CD4-positive, alpha-beta T cell treated with Interleukin-17A for 4 hours (primary cell): ENCODE measurements around the gene FCRLB.
"Not testable (repeated sequence)": the region's sequence is repeated elsewhere in the genome, so short reads cannot be mapped to it uniquely, and the experiment has no call there.

Source experiments
- DNase-seq: peaks from one replicate; pipeline ENCODE4 v3.0.0-alpha.2; 2020; ENCODE audit warnings: mixed read lengths

FCRLB gene

DNA sequence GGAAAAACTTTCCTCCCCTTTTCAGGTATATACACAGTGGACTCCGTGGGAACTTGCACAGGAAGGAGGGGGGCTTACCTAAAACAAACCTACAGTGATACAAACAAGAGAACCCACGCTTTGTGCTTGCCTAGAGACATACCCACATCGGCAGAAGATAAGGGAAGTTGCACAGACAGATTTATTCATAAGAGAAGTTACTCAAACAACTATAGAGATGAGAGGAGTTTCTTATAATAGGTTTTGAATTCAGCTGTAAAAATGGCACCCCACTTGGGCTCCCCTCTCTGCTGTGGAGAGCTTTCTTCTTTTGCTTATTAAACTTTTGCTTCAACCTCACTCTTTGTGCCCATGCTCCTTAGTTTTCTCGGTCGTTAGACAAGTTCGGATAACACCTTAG lies 26.5 kb downstream of the FCRLB start:
- DNase-seq = no peak

DNA sequence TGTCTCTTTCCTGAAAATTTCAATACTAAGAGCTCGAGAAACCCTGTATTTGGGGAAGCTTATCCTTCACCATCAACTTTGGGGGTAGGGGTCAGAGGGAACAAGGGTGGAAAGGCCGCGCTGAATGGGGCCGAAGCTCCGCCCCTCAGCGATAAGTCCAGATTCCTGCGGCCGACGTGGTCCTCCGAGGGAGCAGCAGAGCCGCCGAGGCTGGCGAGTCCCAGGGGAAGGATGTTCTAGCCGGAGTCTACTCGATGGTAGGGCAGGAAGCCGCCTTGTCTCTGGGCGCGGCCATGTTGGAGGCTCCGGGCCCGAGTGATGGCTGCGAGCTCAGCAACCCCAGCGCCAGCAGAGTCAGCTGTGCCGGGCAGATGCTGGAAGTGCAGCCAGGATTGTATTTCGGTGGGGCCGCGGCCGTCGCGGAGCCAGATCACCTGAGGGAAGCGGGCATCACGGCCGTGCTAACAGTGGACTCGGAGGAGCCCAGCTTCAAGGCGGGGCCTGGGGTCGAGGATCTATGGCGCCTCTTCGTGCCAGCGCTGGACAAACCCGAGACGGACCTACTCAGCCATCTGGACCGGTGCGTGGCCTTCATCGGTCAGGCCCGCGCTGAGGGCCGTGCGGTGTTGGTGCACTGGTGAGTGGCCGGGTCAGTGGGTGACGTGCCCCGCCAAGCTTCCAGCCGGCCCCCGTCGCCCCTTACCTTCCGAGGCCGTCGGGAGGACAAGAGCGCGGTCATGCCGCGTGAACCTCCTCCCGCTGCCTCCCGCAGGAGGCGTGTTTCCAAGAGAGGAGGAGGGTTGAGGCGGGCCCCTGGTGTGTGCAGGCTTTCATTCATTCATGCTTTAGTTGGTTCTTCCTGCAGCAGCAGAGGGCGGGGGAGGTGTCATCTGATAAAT lies 28.4 kb downstream of the FCRLB start, which contains the start of gene DUSP12:
Gene DUSP12 (plus strand): TSS at position 278 of the 899 bp plus-strand sequence. CDS start 16 bp downstream, at position 294.
- peak; percentile 88 for DNase-seq

DNA sequence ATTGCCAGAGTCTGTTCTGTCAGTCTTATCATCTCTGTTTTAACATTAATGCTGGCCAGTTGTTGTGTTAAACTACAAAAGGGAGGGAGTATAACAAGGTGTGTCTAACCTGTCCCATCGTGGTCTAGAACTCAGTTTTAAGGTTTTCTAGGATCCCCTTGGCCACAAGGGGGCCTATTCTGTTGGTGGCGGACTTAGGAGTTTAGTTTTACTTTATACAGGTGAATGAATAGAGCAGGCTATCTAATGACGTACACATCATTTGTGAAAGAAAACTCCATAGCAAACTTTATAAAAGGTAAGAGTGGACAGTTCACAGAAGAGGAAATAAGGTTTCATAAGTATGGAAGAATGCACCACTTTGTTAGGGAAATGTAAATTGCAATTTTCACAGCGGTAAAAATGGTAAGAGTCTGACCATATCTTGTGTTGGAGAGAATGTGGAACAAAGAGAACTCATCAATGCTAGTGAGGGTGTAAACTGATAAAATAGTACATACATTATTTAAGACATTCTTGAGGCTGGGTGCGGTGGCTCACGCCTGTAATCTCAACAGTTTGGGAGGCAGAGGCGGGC lies 42.3 kb downstream of the FCRLB start:
- DNase-seq = peak; percentile 64

DNA sequence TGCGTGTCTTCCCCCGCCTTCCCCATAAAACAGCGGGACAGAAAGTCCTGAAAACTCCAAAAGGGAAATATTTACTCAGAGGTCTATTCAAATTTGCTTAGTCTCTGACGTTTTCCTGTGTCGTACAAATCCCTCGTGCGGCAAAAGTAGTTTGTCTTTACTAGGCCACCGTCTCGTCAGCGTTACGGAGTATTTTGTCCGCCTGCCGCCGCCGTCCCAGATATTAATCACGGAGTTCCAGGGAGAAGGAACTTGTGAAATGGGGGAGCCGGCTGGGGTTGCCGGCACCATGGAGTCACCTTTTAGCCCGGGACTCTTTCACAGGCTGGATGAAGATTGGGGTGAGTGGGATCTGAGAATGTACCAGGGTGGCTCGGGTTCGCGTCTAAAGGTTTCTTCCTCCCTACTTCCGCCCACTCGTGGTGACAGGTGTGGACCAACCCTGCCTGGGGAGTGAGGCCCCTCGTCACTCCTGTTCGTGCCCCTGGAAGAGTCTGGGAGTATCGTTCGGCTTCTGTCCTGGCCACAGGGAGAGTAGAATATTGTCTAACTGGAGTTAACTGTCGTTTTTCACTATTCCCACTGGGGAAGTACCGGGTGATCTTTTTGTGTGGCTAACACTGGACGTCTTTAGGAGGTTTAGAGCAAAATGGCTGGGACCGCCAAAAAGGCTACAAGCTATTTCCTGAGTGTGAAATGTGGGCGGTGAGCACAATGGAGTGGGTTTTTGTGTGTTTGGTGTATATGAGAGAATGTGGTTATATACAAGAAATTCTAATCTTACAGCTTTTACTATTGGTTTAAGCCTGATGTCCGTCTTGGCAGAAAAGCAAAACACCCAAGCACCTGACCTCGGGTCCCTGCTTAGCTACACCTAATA lies 45.0 kb downstream of the FCRLB start, which contains the start of gene ATF6:
Gene ATF6 (plus strand): TSS at position 219 of the 880 bp plus-strand sequence. CDS start 41 bp downstream, at position 260.
- peak; percentile 78 for DNase-seq

DNA sequence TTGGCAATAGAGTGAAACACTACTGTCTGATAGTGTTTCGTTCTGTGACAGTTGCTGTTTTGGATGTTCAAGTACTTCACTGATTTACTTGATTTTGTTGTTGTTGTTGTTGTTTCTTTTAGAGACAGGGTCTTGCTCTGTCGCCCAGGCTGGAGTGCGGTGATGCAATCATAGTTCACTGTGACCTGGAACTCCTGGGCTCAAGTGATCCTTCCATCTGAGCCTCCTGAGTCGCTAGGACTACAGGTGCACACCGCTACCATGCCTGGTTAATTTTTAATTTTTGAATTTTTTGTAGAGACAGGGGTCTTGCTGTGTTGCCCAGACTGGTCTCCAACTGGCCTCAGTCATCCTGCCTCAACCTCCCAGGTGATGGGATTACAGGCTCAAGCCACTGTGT lies 47.1 kb downstream of the FCRLB start:
- no peak for DNase-seq

DNA sequence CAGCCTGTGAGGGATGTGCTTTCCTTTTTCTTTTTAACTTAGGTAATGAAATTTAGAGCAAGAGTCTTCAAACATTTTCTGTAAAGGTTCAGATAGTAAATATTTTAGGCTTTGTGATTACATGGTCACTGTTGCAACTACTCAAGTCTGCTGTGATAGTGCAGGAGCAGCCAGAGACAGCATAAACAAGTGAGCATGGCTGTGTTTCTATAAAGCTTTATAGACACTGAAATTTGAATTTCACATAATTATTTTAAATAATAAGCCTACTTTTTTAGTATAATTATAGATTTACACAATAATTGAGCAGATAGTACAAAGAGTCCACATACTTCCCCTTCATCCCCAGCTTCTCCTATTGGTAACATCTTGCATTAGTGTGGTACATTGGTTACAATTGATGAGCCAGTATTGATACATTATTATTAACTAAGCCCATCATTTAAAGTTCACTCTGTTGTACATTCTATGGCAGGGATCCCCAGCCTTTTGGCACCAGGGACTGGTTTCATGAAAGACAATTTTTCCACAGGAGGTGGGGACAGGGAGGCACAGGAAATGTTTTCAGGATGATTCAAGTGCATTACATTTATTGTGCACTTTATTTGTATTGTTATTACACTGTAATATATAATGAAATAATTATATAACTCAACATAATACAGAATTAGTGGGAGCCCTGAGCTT lies 47.8 kb downstream of the FCRLB start:
- DNase-seq = no peak

DNA sequence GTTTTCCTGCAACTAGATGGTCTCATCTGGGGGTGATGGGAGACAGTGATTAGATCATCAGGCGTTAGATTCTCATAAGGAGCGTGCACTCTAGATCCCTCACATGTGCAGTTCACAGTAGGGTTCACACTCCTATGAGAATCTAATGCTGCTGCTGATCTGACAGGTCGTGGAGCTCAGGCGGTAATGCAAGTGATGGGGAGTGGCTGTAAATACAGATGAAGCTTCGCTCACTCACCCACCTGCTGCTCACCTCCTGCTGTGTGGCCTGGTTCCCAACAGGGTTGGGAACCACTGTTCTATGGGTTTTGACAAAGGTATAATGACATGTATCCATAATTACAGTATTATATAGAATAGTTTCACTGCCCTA lies 48.3 kb downstream of the FCRLB start:
- DNase-seq = not testable (repeated sequence)

DNA sequence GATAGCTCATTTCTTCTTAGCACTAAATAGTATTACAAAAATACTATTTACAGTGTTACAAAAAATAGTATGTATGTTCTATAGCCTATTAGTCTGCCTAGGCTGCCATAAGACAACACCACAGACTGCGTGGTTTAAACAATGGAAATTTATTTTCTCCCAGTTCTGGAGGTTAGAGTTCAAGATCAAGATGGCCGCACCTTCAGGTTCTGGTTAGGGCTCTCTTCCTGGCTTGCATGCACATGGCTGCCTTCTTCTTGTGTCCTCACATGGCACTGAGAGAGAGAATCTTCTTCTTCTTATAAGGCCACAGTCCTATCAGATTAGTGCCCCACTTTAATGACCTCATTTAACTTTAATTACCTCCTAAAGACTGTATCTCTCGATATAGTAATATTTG lies 48.9 kb downstream of the FCRLB start:
- no peak for DNase-seq

DNA sequence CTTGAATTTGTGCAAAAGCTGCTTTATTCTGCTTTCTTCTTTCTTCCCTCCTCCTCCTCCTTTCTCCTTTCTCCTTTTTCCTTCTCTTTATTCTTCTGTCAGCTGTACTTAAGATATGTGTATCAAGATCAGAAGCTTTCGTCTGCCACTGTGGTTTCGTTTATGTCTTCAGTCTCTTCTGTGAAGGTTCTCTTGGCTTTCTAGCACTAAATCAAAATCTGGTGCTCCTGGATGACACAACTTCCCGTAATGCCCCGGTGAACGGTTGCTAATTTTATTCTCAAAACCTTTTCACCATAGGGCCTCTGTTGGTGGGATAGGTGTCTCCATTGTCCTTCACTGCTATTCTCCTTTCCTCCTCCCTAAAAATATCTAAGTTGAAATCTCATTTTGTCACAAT lies 49.8 kb downstream of the FCRLB start:
- peak; percentile 14 for DNase-seq

DNA sequence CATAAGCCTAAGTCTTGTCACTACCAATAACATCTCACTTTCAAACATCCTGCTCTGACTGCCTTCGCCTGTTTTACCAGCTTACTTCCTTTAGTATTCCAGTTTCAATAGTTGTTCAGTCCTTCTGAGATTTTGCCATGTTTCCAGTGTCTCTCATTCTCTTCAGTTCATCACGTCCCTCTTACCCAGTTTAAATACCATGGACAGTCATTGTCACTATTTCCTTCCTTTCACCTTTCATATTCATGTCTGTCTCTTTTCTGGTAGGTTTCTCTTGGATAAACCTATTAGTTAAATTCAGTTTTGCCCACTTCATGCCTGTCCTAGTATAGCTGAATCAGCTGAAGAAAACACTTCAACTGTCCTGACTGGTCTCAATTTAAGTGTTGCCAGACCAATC lies 50.6 kb downstream of the FCRLB start:
- DNase-seq = no peak

DNA sequence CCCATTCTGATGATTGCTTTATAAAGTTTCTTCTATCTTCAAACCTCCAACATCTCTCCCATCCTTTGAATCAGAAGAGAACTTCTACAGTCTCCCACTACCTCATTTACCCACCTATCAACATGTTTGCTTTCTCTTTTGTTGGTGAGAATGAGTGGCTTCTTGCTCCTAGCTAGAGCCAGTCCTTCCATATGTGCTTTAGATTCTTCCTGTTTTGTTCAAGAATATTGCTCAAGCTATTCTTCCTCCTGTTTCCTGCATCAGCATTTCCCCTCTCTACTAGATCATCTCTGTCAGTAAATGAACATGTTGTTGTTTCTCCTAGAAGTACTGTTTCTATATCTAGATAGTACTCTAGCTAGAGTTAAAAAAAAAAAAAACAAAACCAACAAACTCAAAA lies 51.1 kb downstream of the FCRLB start:
- no peak for DNase-seq

DNA sequence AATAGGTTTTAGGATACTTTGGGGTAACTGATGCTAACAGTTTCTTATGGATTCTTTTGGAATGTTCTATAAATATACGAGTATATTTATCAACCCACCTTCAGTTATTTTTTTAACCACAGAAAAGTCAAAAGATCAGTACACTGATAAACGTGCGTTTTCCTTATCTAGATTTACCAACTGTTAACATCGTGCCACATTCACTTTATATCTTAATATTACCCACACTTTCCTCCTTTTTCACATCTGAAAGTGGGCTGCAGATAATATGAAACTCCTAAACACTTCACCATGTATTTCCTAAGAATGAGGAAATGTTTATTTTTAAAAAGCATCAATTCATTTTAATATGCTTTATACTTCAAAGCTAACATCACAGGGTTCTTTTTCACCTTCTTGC lies 52.4 kb downstream of the FCRLB start:
- DNase-seq = no peak

DNA sequence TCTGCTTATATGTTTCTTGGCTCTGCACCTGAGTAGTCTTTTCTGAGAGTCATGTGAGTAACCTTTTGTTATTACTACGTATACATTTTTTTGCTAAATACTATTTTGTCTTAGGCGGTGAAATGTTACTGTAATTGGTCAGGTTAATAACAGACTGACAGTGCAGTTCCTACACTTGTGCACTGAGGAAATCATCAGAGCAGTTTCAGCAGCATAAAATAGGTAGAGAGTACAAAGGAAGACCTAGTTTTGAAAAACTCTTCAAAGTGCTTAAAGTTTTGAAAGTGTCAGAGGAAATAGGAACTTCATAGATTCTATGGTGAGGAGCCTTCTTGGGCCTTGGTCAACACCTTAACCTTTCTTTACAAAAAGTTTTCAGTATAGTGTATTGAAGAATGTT lies 55.9 kb downstream of the FCRLB start:
- no peak for DNase-seq
